Endodermal cell (in vitro differentiated cells): Measurements from ENCODE around the gene CDH13. TPM values are rescaled to one million over a fixed set of nuclear protein-coding genes. Genes with fewer than 3 reads are reported as not detected.
A peak's percentile ranks its signal among the peaks of the same experiment; 100 is the strongest.

ENCODE experiments used
- DNase-seq: peaks from one replicate; pipeline ENCODE4 v3.0.0-alpha.2; 2017
- H3K27ac ChIP-seq: 2 replicates; pipeline ENCODE4 v1.5.1; 2013; ENCODE audit warnings: mild to moderate bottlenecking, low read depth, low read length, moderate library complexity
- H3K27me3 ChIP-seq: 2 replicates; pipeline ENCODE4 v1.6.1; 2013; ENCODE audit warnings: mild to moderate bottlenecking, low read length, moderate library complexity; ENCODE audit not compliant: insufficient read depth, control insufficient read depth, poor library complexity, severe bottlenecking
- H3K36me3 ChIP-seq: 2 replicates; pipeline ENCODE4 v1.7.0; 2013; ENCODE audit warnings: mild to moderate bottlenecking, low read length, moderate library complexity; ENCODE audit not compliant: control insufficient read depth, insufficient read depth
- H3K4me1 ChIP-seq: one replicate; pipeline ENCODE4 v1.7.0; 2013; ENCODE audit warnings: low read length; ENCODE audit not compliant: control insufficient read depth, insufficient read depth
- H3K4me3 ChIP-seq: 2 replicates; pipeline ENCODE4 v1.5.1; 2013; ENCODE audit warnings: mild to moderate bottlenecking, low read length, moderate library complexity
- H3K9ac ChIP-seq: 2 replicates; pipeline ENCODE4 v1.6.1; 2013; ENCODE audit warnings: mild to moderate bottlenecking, low read length, moderate library complexity; ENCODE audit not compliant: poor library complexity, severe bottlenecking; ENCODE audit errors: extremely low read depth
- H3K9me3 ChIP-seq: 2 replicates; pipeline ENCODE4 v1.6.1; 2013; ENCODE audit warnings: mild to moderate bottlenecking, low read length, moderate library complexity; ENCODE audit not compliant: control insufficient read depth
- H3K27ac Mint-ChIP-seq: 2 replicates; pipeline ENCODE4 v1.8.0; 2020; ENCODE audit warnings: mixed read lengths
- H3K27me3 Mint-ChIP-seq: 2 replicates; pipeline ENCODE4 v1.8.0; 2021; ENCODE audit warnings: mild to moderate bottlenecking, mixed read lengths; ENCODE audit not compliant: insufficient read depth
- H3K36me3 Mint-ChIP-seq: 2 replicates; pipeline ENCODE4 v1.8.0; 2020; ENCODE audit warnings: low read depth, mixed read lengths
- H3K4me1 Mint-ChIP-seq: 2 replicates; pipeline ENCODE4 v1.8.0; 2020; ENCODE audit warnings: mixed read lengths
- H3K4me3 Mint-ChIP-seq: 2 replicates; pipeline ENCODE4 v1.8.0; 2020; ENCODE audit warnings: mild to moderate bottlenecking, moderate library complexity, mixed read lengths
- H3K9me3 Mint-ChIP-seq: 2 replicates; pipeline ENCODE4 v1.8.0; 2020; ENCODE audit warnings: mild to moderate bottlenecking, mixed read lengths
- WGBS, 2 experiments: methylation state at CpG; one replicate each; pipeline versions ENCODE4 v1.1.5 to v1.1.7; 2013; ENCODE audit warnings: missing lambda C conversion rate in 2 of 2, mixed read lengths in 1 of 2; ENCODE audit not compliant: insufficient coverage in 1 of 2, insufficient read length in 1 of 2; 5-methylcytosine and 5-hydroxymethylcytosine counted together
- total RNA-seq, 2 donors: library from RNA; stranded (reverse); fragmentation: NEBNext Ultra II Directional in 1 of 2; extraction: Animal tissue kit (Norgen Biotek cat#: 25700) in 1 of 2; gene quantifications; 2 replicates in 1 of 2; 3 replicates in 1 of 2; pipeline ENCODE4 v1.2.1, GENCODE V29; 2021
- TF ChIP-seq, protein P1 (sequence below): fragments of 200-600 bp; sonication (generic); conservative IDR thresholded peaks from 2 replicates; pipeline ENCODE4 v1.5.0; 2021; ENCODE audit warnings: antibody characterized with exemption, mild to moderate bottlenecking

Gene CDH13
- total RNA-seq, 2 donors from 2014 or later, result 0.86 to 1.8 TPM

DNA sequence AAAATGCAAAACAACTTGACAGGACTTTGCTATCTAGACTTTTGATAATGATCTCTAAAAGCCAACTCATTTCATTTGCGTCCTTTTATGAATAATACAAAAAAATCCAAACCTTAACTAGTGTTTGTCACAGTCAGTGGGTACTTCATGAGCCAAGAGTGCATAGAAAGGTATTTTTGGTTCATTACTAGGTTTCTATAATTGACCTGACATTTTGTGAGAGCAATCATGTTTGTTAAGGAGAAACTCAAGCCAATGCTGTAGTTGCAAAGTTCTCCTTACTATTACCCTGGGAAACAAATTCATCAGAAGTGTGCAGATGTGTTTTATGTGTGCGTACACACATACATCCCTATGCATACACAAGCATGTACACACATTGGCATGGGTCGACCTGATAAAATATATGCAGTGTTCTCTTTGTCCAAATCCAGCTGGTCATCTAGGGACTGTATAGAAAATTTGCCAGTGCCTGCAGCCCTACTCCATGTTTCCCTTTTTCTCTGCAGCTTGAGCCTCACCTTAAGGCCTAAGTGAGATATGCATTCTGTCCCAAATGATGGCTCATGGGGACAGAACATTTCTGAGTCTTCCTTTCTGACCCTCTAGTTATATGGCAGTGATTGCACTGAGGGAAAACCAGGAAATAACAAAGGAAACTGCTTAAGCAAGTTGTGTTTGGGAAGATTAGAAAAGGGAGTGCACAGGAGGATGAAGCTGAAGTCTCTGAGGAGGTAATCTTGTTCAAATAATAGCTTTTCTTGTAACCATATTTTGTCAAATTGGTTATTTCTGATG is 128.1 kb downstream of the CDH13 start:
- TF ChIP-seq, protein P1, sequence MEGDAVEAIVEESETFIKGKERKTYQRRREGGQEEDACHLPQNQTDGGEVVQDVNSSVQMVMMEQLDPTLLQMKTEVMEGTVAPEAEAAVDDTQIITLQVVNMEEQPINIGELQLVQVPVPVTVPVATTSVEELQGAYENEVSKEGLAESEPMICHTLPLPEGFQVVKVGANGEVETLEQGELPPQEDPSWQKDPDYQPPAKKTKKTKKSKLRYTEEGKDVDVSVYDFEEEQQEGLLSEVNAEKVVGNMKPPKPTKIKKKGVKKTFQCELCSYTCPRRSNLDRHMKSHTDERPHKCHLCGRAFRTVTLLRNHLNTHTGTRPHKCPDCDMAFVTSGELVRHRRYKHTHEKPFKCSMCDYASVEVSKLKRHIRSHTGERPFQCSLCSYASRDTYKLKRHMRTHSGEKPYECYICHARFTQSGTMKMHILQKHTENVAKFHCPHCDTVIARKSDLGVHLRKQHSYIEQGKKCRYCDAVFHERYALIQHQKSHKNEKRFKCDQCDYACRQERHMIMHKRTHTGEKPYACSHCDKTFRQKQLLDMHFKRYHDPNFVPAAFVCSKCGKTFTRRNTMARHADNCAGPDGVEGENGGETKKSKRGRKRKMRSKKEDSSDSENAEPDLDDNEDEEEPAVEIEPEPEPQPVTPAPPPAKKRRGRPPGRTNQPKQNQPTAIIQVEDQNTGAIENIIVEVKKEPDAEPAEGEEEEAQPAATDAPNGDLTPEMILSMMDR, result no peak
- Mint-ChIP-seq H3K36me3 (no peaks in the 10 kb centered on the region), H3K4me3 (no peak overlapping the region), H3K9me3 (no peaks in the 10 kb centered on the region), H3K27me3 (peaks cover under 1% of the 10 kb centered on the region), H3K27ac (no peak overlapping the region), H3K4me1 (peaks cover 8% of the 10 kb centered on the region)
- no peaks in the 10 kb centered on the region for H3K27me3 ChIP-seq
- 90 to 100% methylated on average over 2 to 3 of the region's 3 CpGs for WGBS, 2 experiments
- no peak overlapping the region for H3K9ac ChIP-seq
- H3K9me3 ChIP-seq, result peaks cover 9% of the 10 kb centered on the region
- H3K36me3 ChIP-seq, result no peaks in the 10 kb centered on the region
- H3K4me1 ChIP-seq, result peaks cover 3% of the 10 kb centered on the region
- no peak overlapping the region for H3K27ac ChIP-seq
- H3K4me3 ChIP-seq, result no peak overlapping the region
- no peak for DNase-seq

- TF ChIP-seq, protein P1, result peak; percentile 83
- H3K36me3 ChIP-seq, result no peaks in the 10 kb centered on the region
- H3K9me3 ChIP-seq, result peaks cover 9% of the 10 kb centered on the region
- H3K4me3 ChIP-seq, result no peak overlapping the region
- H3K27me3 Mint-ChIP-seq, result no peaks in the 10 kb centered on the region
- no peaks in the 10 kb centered on the region for H3K36me3 Mint-ChIP-seq
- H3K27ac Mint-ChIP-seq, result no peak overlapping the region
- DNase-seq, result peak; percentile 56
- H3K9me3 Mint-ChIP-seq, result no peaks in the 10 kb centered on the region
- no peak overlapping the region for H3K27ac ChIP-seq
- 84 to 100% methylated on average over 3 to 4 of the region's 4 CpGs for WGBS, 2 experiments
- peaks cover 3% of the 10 kb centered on the region for H3K4me1 ChIP-seq
- H3K4me1 Mint-ChIP-seq, result peaks cover 8% of the 10 kb centered on the region
- no peaks in the 10 kb centered on the region for H3K27me3 ChIP-seq
- no peak overlapping the region for H3K4me3 Mint-ChIP-seq
- no peak overlapping the region for H3K9ac ChIP-seq
Observed at GRCh38 chr16:82755570-82756282, 129.0 kb downstream of the CDH13 start.

DNA sequence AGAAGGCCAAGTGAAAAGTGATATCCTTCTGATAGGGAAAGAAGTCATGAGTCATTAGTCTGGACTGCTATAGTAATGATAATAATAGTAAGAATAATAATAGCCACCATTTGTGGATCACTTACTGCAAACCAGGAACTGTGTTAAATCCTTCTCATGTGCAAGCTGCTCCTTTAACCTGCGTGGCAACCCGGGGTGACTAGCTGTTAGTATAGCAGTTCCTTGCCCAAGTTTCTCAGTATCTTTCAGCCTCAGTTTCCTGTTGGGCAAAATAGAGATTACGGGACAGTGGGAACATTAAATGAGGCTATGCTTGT is 129.5 kb downstream of the CDH13 start:
- no peaks in the 10 kb centered on the region for H3K9me3 Mint-ChIP-seq
- H3K27me3 Mint-ChIP-seq, result no peaks in the 10 kb centered on the region
- peaks cover 3% of the 10 kb centered on the region for H3K4me1 ChIP-seq
- no peak overlapping the region for H3K4me3 ChIP-seq
- H3K9me3 ChIP-seq, result peaks cover 9% of the 10 kb centered on the region
- 72 to 92% methylated on average over 2 to 3 of the region's 3 CpGs for WGBS, 2 experiments
- H3K27me3 ChIP-seq, result no peaks in the 10 kb centered on the region
- no peaks in the 10 kb centered on the region for H3K36me3 ChIP-seq
- TF ChIP-seq, protein P1, result no peak
- H3K4me1 Mint-ChIP-seq, result peaks cover 8% of the 10 kb centered on the region
- H3K27ac ChIP-seq, result no peak overlapping the region
- H3K9ac ChIP-seq, result no peak overlapping the region
- H3K36me3 Mint-ChIP-seq, result no peaks in the 10 kb centered on the region
- H3K4me3 Mint-ChIP-seq, result no peak overlapping the region
- no peak for DNase-seq
- H3K27ac Mint-ChIP-seq, result no peak overlapping the region
